GM21576 (cell line): Measurements from ENCODE around the gene AOX1.
"Not testable (repeated sequence)": the region's sequence is repeated elsewhere in the genome, so short reads cannot be mapped to it uniquely, and the experiment has no call there.

Source experiments
- ATAC-seq: cut with Tn5 transposase; IDR thresholded peaks from one replicate; pipeline ENCODE4 v1.9.1; 2021; ENCODE audit warnings: mild to moderate bottlenecking, moderate library complexity; ENCODE audit not compliant: unreplicated experiment

AOX1 gene

GRCh38 chr2:200664770-200665494 is 79.1 kb downstream of the AOX1 start:
- ATAC-seq: no peak

GRCh38 chr2:200665626-200666453 is 80.0 kb downstream of the AOX1 start:
- ATAC-seq: no peak

GRCh38 chr2:200667413-200667812 is 81.6 kb downstream of the AOX1 start:
- no peak for ATAC-seq

GRCh38 chr2:200668478-200668877 is 82.7 kb downstream of the AOX1 start:
- ATAC-seq: no peak

- ATAC-seq: no peak
Measured at GRCh38 chr2:200669308-200669707, 83.5 kb downstream of the AOX1 start.

GRCh38 chr2:200670313-200670712 is 84.5 kb downstream of the AOX1 start:
- no peak for ATAC-seq

GRCh38 chr2:200670751-200671150 is 84.9 kb downstream of the AOX1 start:
- ATAC-seq: no peak

- no peak for ATAC-seq
Measured at GRCh38 chr2:200673191-200673590, 87.4 kb downstream of the AOX1 start.

GRCh38 chr2:200674837-200675236 is 89.0 kb downstream of the AOX1 start:
- ATAC-seq: no peak

- no peak for ATAC-seq
Measured at GRCh38 chr2:200677171-200677570, 91.4 kb downstream of the AOX1 start.

GRCh38 chr2:200677721-200678532 is 92.1 kb downstream of the AOX1 start:
- no peak for ATAC-seq

GRCh38 chr2:200679127-200679526 is 93.3 kb downstream of the AOX1 start:
- ATAC-seq: no peak

- no peak for ATAC-seq
Measured at GRCh38 chr2:200679535-200679934, 93.7 kb downstream of the AOX1 start.

- no peak for ATAC-seq
Measured at GRCh38 chr2:200681697-200682096, 95.9 kb downstream of the AOX1 start.

- ATAC-seq: not testable (repeated sequence)
Measured at GRCh38 chr2:200682407-200682806, 96.6 kb downstream of the AOX1 start.

GRCh38 chr2:200687922-200688920 is 102.4 kb downstream of the AOX1 start:
- no peak for ATAC-seq

- no peak for ATAC-seq
Measured at GRCh38 chr2:200689115-200689514, 103.3 kb downstream of the AOX1 start.

GRCh38 chr2:200693836-200694470 is 108.1 kb downstream of the AOX1 start:
- no peak for ATAC-seq

- no peak for ATAC-seq
Measured at GRCh38 chr2:200695191-200695590, 109.4 kb downstream of the AOX1 start.

- no peak for ATAC-seq
Measured at GRCh38 chr2:200695601-200696000, 109.8 kb downstream of the AOX1 start.
